HG03103 (cell line): ENCODE measurements around the gene NPHP1.
"Not testable (repeated sequence)": the region's sequence is repeated elsewhere in the genome, so short reads cannot be mapped to it uniquely, and the experiment has no call there.

Experiments
- ATAC-seq: cut with Tn5 transposase; IDR thresholded peaks from one replicate; pipeline ENCODE4 v1.9.1; 2021; ENCODE audit warnings: low read depth; ENCODE audit not compliant: unreplicated experiment

Gene NPHP1

DNA sequence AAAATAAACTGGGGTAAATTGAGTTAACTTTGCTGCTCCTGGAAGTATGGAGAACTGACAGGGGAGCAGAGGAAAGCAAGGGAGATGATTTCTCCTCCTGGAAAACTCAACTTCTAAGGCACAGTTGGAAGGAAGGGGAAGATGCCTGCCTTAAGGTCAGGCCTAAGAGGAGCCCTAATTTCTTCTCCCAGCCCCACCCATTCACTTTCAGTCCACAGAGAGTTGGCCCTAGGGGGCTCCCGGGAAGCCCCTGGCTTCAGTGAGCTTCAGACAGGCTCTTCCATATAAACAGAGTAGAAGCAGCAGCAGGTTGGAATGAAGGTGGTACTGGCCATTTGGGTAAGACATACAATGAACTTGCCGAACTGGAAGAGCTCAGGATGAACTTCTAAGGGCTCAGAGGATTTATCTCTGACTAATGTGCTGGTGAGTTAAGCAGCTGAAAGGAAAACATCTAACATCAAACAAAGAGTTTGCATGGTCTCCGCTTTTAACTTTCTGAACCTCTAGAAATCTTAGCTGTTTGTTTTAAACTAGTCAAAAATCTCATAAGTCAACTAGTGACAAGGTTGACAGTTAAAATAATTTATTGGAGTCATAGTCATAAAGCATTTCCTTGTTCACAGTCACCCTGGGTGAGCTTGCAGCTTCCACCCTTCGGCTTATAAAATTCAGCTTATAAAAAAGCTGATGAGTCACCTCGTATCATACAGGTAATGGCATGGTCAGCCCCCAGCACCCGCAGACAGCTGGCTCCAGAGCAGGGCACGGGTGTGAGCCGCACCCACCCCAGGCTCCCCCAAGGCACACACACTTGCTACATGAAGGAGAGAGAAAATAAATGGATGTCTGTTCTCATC lies 99.0 kb downstream of the NPHP1 start:
- ATAC-seq = no peak

- no peak for ATAC-seq
Measured at GRCh38 chr2:110105183-110105582, 99.6 kb downstream of the NPHP1 start.

DNA sequence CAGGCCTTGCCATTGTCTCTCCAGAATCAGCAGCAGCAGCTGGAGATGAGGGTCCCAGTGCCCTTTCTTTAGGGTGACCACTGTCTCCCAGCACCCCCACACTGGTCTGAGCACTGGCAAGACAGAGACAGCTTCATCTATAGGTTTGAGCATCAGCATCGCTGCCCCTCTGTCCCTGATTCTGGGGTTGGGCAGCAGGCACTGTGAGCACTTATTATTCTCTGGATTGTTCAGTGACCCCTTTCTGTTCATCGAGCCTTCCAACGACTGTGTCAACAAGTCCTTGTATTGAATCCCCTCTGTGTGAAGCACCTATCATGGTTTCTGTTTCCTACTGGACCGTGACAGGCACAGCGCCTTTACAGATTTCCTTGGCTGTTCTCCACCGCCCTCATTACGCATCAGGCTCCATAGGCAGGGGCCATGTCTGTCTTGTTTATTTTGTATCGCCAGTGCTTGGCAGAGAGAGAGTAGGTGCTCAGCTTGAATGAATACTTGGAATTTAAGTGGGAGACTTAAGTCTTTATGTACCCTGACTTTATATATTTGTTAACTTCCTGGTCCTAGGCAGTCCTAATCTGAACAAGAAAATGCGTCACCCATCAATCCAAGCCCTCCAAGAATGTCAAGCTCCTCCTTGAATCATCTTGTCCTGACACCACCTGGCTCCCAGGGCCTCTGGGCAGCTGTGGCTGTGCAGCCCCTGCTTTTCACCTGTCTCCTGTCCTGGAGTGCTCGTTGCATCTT lies 100.6 kb downstream of the NPHP1 start:
- ATAC-seq = no peak

DNA sequence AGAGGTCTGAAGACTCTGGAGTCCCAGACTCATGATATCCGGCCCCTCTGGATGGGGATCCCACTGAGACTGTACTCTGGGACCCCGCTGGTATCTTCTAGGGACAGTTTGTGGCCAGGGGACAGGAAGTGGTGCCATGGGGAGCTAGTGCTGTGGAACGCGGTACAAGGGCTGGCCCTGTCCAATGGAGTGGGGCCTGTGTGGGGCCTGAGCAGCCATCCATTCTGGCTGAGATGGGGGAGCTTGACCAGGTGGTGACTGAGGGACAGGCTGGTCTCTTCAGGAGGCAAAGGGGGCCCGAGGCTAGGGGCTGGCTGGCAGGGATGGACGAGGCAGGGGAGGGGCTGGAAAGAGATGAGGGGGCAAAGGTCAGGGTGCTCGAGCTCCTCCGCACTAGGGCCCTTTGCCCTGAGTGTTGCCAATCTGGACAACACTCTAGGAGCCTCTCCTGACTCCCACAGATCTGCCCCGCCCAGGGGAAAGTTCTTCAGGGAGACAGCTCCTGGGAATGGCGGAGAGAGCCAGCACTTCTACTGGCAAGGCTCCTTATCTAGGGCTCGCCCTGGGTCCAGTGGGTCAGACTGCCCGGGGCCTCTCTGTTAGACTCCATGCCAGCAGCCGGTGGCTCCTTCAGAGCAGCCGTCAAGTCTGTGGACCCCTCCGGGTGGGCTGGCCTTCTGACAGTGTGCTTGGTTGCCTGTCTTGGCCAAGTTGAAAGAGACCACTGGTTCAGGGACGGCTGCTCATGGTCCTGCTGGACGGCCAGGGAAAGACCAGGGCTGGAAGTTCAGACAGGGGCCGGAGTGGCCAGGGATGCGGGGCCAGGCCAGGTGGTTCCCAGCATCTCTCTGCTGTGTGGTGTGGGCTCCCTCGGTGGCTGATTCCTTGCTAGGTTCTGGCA lies 101.5 kb downstream of the NPHP1 start:
- no peak for ATAC-seq

- no peak for ATAC-seq
Measured at GRCh38 chr2:110101901-110102803, 102.7 kb downstream of the NPHP1 start.

GRCh38 chr2:110101280-110101844 lies 103.5 kb downstream of the NPHP1 start:
- no peak for ATAC-seq

DNA sequence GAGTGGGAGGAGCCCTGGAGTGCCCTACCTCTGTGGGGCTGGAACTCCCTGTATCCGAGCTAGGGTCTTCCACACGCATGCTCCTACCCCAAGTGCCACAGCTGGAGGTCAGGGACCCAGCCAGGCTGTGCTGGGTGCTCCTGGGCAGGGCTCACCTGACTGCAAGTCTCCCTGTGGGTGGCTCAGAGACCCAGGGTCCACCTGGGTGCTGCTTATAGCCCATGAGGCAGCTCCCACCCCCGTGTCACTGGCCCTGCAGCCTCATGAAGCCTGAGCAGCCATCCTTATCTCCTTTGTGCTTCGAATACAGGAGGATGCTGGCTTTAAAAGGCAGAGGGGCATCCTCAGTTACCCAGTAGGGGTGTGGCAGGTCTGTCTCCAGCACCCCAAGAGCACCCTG lies 103.9 kb downstream of the NPHP1 start:
- not testable (repeated sequence) for ATAC-seq

- ATAC-seq = no peak
Measured at GRCh38 chr2:110100480-110100879, 104.3 kb downstream of the NPHP1 start.

DNA sequence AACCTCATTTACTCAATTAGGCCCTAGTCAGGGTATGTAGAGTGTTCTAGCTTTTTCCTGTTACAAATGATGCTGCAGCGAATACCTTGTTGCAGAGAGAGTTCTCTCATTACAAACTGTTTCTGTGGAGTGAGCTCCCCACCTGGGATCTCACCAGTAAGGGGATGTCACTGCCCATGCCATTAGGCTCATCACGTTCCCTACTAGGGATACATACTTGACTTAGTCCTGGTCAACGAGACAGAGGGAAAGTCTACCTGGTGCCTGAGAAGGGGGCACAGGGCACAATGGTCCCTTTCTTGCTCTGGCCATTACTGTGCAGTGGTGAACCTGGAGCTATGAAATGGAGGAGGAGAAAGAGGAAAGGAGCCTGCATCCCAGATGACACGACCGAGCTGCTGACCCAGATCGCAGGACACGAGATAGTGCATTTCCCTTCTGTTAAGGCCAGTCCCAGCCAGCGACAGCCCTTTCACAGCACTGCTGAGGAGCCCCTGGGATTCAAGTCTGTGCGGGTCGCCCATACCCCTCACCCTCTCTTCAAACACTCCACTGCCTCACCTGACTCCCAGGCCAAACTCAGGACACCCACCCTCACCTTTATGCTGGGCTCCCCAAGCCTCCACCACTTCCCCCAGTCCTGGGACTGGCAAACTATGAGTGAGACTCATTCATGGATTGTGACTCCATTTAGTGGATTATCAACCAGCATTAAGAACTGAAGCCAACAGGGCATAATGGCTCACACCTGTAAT lies 105.2 kb downstream of the NPHP1 start:
- no peak for ATAC-seq

GRCh38 chr2:110099038-110099425 lies 105.8 kb downstream of the NPHP1 start:
- no peak for ATAC-seq

GRCh38 chr2:110097506-110098220 lies 107.2 kb downstream of the NPHP1 start:
- ATAC-seq = no peak

GRCh38 chr2:110095994-110096633 lies 108.7 kb downstream of the NPHP1 start:
- no peak for ATAC-seq

DNA sequence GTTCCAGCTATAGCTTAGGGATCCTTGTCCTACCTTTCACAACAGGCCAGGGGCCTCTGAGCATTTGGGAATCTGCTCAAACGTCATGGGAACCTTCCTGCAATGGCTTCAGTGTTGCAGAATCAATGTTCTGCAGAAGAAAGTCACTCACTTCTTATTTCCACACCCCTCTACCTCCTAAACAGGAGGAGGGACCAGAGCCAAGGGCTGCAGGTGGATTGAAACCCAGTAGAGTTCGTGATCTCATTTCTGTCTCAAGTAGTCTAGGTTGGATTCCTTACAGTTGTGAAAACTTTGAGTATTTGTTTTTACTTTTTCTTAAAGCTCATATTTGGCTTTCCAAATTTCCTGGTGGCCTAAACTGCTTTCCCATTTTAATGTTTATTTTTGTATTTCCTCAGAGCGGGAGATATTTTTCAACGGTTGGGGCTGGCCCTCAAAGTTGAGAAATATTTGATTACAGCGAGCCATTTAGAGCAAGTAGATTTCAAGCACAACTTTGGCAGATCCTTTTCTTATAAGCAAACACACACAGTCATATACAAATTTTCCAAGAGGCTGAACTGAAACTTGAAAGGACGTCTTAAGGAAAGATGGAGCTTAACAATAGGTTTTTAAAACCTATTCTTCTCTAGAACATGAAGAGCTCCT lies 109.8 kb downstream of the NPHP1 start:
- not testable (repeated sequence) for ATAC-seq

DNA sequence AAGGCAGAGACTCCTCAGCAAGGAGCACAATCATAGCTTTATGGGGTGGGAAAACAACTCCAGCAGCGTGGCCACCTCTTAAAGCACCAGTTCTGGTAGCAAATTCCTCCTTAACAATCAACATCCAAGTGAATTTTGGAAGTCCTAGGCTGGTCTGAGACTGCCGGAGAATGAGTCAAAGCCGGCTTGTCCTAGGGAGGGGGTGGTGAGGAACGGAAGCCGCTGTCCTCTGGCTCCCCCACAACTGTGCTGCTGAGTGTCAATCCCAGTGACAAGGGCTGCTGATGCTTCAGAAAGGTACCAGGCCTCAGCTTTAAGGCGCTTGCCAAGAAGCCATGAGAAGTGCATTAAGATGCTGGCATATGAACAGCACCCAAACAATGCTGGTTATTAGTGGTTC lies 110.9 kb downstream of the NPHP1 start:
- not testable (repeated sequence) for ATAC-seq

- ATAC-seq = not testable (repeated sequence)
Measured at GRCh38 chr2:110090164-110090563, 114.6 kb downstream of the NPHP1 start.

DNA sequence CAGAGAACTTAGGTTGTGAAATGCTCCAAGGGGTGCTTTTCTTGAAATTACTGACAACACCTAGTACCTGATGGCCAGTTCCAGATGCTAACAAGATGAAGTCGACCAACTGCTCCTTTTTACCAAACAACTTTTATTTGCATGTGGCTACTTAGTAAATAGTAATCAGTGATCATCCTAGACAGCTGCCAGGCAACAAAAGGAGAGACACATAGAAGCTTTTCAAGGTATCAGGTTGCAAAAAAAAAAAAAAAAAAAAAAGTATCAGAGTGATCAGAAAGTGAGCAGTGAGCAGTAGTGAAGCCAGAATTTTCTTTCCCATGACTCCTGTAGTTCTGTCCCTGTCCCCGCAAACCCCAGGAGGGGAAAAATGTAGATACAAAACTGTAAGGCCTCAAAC lies 121.1 kb downstream of the NPHP1 start:
- not testable (repeated sequence) for ATAC-seq

DNA sequence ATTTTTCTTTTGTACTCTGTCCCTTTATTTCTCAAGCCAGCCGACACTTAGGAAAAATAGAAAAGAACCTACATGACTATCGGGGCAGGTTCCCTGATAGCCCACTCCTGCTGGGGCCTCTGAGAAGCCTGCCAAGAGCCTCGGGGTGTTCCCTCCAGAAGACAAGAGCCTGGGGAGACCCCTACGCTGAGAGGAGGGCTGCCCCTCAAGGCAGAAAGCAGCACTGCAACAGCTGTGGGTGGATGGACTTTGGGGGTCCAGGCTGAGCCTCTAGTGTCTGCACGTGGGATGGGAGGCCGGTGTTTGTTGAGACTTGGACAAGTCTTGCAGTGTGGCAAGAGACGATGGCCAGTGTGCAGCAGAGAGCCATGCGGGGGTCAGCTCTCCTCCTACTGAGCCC lies 121.7 kb downstream of the NPHP1 start:
- not testable (repeated sequence) for ATAC-seq
